WI38 (cell line): Measurements from ENCODE around the gene NCAM2.

Experiments used
- H3K4me3 ChIP-seq: 2 replicates; pipeline ENCODE4 v1.5.1; 2011; ENCODE audit warnings: low read depth, mild to moderate bottlenecking, control low read depth, low read length
- TF ChIP-seq, protein P1 (sequence below): IDR thresholded peaks from 2 replicates; pipeline ENCODE4 v1.5.1; 2012; ENCODE audit warnings: low read depth, mild to moderate bottlenecking, control low read depth, low read length

Gene NCAM2

GRCh38 chr21:21290751-21291150, 292.5 kb downstream of the NCAM2 start:
- TF ChIP-seq, protein P1, sequence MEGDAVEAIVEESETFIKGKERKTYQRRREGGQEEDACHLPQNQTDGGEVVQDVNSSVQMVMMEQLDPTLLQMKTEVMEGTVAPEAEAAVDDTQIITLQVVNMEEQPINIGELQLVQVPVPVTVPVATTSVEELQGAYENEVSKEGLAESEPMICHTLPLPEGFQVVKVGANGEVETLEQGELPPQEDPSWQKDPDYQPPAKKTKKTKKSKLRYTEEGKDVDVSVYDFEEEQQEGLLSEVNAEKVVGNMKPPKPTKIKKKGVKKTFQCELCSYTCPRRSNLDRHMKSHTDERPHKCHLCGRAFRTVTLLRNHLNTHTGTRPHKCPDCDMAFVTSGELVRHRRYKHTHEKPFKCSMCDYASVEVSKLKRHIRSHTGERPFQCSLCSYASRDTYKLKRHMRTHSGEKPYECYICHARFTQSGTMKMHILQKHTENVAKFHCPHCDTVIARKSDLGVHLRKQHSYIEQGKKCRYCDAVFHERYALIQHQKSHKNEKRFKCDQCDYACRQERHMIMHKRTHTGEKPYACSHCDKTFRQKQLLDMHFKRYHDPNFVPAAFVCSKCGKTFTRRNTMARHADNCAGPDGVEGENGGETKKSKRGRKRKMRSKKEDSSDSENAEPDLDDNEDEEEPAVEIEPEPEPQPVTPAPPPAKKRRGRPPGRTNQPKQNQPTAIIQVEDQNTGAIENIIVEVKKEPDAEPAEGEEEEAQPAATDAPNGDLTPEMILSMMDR = no peak
- H3K4me3 ChIP-seq = no peak overlapping the region

DNA sequence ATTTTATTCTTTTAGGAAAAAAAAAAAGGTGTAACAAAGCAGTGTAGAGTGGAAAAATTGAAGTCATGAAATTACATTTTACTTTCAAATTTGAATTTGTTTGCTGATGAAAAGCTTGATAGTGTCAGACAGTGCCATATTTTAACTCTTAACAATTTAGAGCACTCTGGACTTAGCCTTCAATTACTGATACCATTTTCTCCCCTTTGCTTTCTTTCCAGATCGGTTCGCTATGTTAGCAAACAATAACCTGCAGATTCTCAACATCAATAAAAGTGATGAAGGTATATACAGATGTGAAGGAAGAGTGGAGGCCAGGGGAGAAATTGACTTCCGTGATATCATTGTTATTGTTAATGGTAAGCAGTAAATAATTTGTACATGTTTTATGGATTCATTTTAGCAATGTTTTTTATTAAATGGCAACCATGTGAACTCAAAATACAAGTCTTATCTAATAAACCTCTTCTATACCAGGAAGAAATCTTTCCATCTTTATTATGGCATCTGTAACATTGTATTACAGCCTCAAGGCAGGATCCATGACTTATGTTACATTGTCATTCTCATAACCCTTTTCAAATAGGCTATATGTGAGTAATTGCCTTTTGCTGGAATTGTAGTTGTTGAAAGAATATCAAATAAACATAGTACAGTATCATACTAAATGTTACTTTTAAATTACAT, 293.8 kb downstream of the NCAM2 start:
- H3K4me3 ChIP-seq = no peak overlapping the region
- TF ChIP-seq, protein P1 = no peak

DNA sequence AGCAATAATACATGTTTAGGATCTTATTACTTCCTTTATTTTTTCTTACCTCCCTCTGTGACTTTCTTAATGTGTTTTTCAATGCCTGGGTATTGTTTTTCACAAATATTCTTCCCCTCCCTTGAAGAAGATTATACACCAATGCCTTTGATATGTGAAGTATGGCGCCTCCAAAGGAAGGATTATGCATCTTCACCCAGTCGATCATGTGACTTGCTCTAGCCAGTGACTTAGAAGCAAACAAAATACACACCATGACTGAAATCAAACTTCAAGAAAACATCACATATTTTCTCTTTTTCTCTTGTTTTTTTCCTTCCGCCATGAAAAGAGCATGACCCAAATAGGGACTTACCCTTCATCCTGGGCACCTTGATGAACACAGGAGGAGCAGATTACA, 297.1 kb downstream of the NCAM2 start:
- H3K4me3 ChIP-seq = no peak overlapping the region
- TF ChIP-seq, protein P1 = no peak

DNA sequence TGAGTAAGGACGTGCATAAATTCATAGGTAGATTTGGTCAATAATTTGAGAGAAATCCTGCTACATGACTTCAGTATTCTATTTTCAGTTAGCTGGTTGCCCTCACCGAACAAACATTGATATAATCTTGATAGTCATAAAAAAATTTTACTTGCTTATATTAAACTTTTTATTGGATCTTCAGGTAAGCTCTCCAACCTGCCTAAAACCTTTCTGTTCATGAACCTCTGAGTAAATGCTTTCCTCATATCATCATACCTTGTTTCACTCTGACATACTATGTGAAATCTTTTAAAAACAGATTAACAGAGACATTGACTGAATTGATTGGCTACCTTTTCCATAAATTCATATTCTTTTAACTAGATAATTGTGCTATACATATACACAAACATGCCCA, 299.0 kb downstream of the NCAM2 start:
- TF ChIP-seq, protein P1 = no peak
- H3K4me3 ChIP-seq = no peak overlapping the region

DNA sequence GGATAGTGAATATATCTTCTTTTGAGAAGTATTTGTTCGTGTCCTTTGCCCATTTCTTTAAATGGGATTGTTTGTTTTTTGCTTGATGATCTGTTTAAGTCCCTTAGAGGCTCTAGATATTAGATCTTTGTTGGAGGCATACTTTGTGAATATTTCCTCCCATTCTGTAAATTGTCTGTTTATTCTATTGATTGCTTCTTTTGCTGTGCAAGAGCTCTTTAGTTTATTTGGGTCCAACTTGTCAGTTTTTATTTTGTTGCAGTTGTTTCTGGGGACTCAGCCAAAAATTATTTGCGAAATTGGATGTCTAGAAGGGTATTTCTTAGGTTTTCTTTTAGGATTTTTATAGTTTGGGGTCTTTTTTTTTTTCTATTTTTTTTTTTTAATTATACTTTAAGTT, 302.8 kb downstream of the NCAM2 start:
- TF ChIP-seq, protein P1 = no peak
- H3K4me3 ChIP-seq = no peak overlapping the region

DNA sequence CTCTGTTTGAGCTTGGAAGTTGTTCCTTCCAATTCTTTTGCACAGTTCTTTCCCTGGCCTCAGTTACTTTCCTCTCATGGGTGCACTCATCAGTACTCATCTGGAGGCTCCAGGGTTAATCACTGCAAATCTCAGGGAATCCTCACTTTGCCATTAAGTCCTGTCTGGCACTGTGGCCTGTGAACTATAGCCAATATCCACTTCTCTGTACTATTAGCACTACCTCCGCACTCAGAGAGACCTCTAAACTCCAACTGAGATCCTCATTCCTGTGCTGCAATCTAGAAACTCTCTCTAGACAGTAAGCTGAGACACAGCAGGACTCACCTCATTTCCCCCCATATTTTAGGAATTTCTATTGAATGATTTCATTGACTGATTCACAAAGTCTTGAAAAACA, 311.3 kb downstream of the NCAM2 start:
- TF ChIP-seq, protein P1 = no peak
- no peak overlapping the region for H3K4me3 ChIP-seq

GRCh38 chr21:21324297-21324696, 326.1 kb downstream of the NCAM2 start:
- TF ChIP-seq, protein P1 = no peak
- no peak overlapping the region for H3K4me3 ChIP-seq
